ENCODE data around the gene COL23A1.

Gene COL23A1

DNA sequence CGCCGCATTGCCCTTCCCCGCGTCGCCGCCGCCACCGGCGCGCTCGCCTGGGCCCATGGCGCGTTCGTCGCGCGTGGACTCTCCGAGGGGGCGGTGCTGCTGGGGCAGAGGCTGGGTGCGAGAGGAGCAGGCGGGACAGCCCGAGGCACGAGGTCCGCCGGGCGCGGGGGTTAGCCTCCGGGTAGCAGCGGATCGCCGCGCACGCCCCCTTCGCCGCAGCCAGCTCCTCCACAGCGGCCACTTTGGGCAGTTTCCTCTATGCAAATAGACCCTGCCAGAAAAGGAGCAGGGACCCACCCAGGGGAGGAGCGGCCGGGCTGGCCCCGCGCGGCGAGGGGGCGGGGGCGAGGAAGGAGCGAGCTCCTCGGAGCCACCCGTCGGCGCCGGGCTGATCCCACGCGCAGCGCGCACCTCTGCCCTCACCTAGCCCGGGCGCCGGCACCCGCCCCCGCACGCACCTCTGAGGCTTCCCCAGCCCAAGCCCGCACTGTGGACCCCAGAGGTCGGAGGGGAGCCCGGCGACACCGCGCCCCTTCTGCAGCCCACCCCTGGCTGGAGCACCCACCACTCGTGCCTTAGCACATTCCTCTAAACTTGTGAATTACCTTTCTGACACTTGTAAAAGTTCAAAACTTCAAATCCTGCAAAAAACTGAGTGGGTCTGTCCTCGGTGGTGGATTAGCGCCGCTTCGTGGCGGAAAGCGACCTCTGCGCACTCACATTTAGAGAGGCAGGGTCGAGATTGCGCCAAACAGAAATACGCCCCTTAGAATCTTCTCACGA is at the start of gene COL23A1:
TSS of gene COL23A1 (minus strand) at position 253 of the 783 bp plus-strand sequence.
- in situ Hi-C loops (cut with HindIII; ENCODE audit: low sequenced_read_pairs), result no loop called here

DNA sequence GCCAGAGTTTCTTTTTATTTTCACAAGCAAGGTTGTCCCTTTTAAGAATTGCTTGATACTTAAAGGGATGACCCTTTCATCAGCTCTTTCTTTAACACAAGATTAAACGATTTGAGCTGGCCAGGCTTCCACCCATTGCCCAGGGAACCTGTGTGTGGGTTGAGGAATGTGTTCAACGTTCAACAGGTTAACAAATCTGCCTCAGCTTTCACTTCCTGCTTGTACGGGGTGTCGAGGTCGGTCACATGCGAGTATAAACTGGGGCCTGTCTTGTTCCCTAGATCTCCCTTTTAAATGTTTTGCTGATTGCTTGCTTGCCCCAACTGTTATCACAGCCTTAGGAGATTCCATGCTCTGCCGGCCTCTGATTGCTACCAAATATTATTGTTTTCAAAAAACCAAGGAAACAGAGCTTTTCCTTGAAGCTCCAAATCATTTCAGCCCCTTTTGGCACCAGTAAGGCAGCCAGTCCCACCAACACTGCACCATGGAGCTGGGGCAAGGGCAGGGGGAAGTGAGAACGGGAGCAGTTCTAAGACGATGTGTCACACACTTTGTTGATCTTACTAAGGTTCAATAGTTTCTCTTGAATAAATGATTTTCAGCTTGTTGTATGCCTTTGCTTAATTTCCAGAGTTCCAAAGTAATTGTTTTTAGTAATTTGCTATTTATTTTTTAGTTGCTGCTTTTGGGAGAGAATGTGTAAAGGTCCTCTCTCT is 47.3 kb upstream of the COL23A1 start:
- in situ Hi-C loops (cut with HindIII; ENCODE audit: low sequenced_read_pairs), result no loop called here

DNA sequence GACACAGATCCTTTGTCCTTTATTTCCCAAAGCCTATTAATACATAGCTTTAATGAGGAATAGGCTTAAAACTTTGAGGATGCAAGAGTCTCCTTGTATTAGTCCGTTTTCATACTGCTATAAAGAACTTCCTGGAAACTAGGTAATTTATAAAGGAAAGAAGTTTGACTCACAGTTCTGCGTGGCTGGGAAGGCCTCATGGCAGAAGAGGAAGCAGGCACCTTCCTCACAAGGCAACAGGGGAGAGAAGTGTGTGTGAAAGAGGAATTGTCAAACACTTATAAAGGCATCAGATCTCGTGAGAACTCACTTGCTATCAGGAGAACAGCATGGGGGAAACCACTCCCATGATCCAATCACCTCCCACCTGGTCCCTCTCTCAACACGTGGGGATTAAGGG is 42.1 kb upstream of the COL23A1 start:
- in situ Hi-C loops (cut with HindIII; ENCODE audit: low sequenced_read_pairs), result no loop called here

- in situ Hi-C loops (cut with HindIII; ENCODE audit: low sequenced_read_pairs), result no loop called here
Measured at GRCh38 chr5:178630951-178631350, 40.8 kb upstream of the COL23A1 start.

DNA sequence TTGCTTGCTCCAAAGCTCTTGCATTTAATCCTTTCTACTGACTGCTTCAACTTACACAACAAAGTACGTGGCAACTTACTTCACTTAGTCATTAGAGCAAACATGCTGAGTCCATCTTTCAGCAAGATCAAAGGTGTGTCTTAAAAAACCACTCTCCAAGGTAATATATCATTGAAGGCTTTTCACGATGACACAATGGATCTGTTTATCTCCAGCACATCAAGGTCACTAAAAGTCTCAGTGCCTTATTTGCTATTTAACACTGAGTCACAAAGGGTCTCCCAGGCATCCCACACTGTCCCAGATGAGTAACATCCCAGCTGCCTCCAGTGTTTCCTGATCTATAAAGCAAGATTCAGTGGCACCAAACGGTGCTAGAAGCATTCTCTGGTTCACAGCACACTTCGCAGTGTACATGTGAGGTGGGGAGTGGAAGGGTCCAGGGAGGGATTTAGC is 40.3 kb upstream of the COL23A1 start:
- in situ Hi-C loops (cut with HindIII; ENCODE audit: low sequenced_read_pairs), result no loop called here

DNA sequence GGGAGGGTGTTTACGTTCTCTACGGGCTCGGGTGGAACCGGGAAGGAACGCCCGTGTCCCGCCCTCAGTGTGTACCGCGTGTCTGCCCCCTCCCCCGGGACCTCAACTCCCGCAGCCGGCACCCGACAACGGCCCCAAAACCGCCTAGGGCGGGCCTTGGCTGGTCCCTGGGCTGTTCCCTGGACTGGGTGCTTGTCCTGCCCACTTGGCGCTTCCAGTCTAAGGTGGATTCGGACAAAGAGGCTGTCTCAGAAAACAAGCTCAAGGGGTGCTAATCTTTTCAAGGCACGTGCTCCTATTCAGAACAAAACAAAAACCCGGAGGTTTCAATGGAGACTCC is 37.0 kb upstream of the COL23A1 start:
- in situ Hi-C loops (cut with HindIII; ENCODE audit: low sequenced_read_pairs), result no loop called here

DNA sequence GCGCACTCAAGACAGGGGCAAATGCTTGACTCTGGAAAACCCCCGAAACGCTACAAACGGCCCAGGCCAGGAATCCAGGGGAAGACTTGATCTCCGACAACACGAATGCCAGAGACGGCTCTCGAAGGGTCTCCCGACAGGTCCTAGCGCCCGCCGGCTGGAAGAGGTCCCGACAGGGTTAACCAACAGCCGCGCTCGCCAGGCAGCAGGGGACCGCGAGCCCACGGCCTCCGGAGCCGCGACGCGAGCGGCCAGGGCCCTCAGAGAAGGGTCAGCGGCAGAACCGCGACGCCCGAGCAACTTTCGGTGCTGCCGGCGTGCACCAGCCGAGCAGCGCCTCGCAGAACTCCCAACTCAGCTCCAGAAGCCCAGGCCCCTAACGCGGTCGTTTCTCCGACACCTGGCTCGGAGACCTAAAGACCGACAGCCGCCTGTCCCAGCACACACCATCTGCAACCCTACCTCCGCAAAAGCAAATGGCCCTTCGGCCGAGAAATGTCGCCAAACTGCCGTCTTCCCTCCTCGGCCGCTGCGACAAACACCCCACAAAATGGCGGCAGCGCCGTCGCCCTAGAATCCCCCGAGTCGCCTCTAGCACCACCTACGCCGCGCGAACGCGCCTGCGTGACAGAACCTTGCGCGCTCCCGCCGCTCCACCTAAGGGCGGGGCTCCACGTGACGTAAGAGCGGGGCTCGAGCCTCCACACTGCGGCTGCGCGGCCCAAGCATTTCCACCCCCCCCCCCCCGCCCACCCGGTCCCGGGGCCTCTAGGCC is 36.5 kb upstream of the COL23A1 start, which contains the start of gene CLK4:
TSS of gene CLK4 (minus strand) at position 567 of the 775 bp plus-strand sequence. CDS start 3,634 bp downstream, outside the sequence.
- in situ Hi-C loops (cut with HindIII; ENCODE audit: low sequenced_read_pairs), result no loop called here

DNA sequence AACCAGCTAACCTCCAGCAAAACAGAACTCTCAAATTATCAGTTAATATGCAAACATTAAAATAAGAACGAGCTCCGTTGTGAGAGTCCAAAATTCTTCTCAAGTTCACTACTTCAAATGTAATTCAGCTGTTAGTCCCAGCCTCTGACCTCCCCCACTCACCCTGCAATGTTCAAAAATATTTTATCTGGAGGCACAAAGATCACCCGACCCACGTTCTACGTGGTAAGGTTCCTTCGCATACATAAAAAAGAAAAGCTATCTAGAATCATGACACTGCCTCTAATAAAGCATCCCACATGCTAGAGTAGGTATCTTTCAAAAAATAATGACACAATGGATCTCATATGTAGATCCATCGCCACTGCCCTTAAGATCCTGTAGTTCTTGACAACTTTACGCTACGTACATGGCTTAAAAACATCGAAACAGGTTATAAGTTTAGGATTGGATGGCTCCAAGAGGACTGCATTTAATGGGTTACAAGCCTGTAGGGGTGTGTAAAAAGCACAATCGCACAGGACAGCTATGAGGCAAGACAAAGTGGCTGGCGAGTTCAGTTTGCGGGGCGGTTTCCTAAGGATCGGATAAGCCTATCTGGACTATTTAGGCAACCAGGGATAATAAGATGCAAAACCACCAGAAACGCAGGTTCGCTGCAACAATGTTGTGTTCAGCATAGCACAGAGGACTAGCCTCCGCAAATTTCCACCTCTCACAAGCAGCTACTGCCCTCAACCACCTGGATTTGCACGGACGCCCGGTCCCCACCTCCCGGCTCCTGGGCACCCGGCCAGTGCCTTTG is 35.7 kb upstream of the COL23A1 start:
- in situ Hi-C loops (cut with HindIII; ENCODE audit: low sequenced_read_pairs), result no loop called here

DNA sequence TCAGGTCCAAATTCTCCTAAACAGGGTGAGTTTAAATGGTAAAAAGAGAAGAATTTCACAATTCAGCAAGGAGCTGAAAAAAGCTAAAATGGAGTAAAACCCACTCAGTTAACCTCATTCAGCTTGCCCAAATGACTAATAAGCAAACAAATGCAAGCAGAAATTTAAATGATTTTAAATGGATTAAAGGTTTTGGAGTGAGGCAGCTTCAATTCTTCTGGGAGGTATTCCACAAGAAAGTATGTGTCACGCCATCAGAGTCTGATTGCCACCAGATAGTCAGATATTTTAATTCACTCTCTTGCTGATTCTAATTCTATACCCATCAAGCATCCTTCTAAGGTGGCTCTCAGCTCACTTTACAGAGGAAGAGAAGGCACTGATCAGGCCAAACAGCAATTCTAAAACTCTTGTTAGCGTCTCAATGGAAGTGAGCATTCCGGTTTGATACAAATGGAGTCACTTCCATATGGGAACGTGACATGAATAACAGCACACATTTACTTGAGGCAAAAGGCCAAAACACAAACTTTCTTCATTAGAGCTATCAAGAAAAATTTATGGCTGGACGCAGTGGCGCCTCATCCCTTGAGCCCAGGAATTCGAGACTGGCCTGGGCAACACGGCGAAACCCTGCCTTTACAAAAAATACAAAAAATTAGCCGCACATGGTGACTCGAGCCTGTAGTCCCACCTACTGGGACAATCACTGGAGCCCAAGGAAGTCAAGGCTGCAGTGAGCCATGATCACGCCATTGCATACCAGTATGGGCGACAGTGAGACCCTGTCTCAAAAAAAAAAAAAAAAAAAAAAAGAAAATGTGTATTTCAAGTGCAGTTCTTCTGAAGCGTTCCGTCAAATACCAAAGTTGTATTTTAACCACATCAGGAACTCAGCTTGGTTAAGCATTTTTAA is 34.7 kb upstream of the COL23A1 start:
- in situ Hi-C loops (cut with HindIII; ENCODE audit: low sequenced_read_pairs), result no loop called here

DNA sequence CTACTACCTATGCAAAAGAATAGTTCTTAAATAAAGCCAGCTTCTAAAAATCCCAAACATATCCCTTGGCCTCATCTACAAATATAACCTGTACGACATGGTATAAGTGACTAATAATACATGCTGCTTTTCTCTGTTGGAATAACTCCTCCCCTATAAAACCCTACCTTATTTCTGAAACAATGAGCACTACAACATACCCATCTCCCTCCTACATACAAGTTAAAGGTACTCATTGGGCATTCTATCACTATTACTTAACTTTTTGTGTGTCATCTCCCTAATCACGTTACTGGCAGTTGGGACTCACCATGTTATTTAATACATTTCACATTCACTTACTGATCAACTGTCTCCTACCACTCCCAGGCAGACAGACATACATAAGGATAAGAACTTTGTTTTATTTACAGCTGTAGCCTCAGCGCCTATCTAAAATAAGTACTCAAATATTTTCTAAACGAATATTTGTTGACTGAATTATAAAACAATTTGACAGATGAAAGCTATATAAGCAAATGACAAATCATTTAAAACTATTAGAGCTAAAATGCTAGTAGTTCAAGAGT is 32.6 kb upstream of the COL23A1 start:
- in situ Hi-C loops (cut with HindIII; ENCODE audit: low sequenced_read_pairs), result no loop called here

- in situ Hi-C loops (cut with HindIII; ENCODE audit: low sequenced_read_pairs), result no loop called here
Measured at GRCh38 chr5:178619390-178619789, 29.2 kb upstream of the COL23A1 start.

DNA sequence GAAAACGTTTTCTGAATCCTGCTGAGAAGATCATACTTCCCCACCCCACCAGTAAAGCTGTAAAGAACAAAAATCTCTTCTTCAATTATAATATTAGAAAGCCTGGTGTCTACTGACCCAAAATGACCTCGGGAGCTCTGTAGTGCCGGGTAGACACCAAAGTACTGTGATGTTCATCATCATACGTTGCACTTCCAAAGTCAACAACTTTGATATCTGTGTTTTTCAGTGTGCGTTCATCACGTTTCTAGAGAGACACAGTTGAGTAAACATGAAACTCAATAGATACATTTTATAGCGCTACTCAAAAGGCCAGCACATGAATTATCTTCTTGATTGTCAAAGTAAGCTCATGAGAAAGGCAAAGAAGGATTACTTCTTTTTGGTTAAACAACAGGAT is 22.1 kb upstream of the COL23A1 start:
- in situ Hi-C loops (cut with HindIII; ENCODE audit: low sequenced_read_pairs), result no loop called here

GRCh38 chr5:178606269-178606668 is 16.1 kb upstream of the COL23A1 start:
- in situ Hi-C loops (cut with HindIII; ENCODE audit: low sequenced_read_pairs), result no loop called here

- in situ Hi-C loops (cut with HindIII; ENCODE audit: low sequenced_read_pairs), result no loop called here
Measured at GRCh38 chr5:178605788-178606187, 15.6 kb upstream of the COL23A1 start.

GRCh38 chr5:178602752-178603151 is 12.6 kb upstream of the COL23A1 start:
- in situ Hi-C loops (cut with HindIII; ENCODE audit: low sequenced_read_pairs), result no loop called here

GRCh38 chr5:178595750-178596149 is 5.6 kb upstream of the COL23A1 start:
- in situ Hi-C loops (cut with HindIII; ENCODE audit: low sequenced_read_pairs), result no loop called here

DNA sequence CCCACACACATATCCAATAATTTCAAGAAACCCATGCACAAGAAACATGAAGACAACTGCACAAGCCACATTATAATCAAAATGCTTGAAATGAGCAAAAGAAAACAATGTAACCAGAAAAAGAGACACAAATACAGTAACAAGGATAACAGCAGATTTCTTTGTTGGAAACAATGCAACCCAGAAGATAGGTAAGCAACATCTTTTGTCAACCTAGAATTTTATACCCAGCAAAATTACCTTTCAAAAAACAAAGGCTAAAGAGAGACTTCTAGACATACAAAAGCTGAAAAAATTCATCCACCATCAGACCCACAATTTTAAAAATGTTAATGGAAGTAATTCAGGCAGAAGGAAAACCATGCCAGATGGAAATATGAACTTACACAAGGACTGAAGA is 5.0 kb upstream of the COL23A1 start:
- in situ Hi-C loops (cut with HindIII; ENCODE audit: low sequenced_read_pairs), result no loop called here

- in situ Hi-C loops (cut with HindIII; ENCODE audit: low sequenced_read_pairs), result no loop called here
Measured at GRCh38 chr5:178590924-178591423, 781 bp upstream of the COL23A1 start.

All from DLD1 (cell line).